Lung (tissue), 12 donors: Measurements from ENCODE around the gene PARVA. TPM values are rescaled to one million over a fixed set of nuclear protein-coding genes. Genes with fewer than 3 reads are reported as not detected.

Experiments
- ATAC-seq: fragments of 200-7000 bp; cut with Tn5 transposase; one replicate; pipeline ENCODE4 v1.9.1; 2020; ENCODE audit warnings: moderate number of reproducible peaks; ENCODE audit not compliant: insufficient read depth, low FRiP score
- DNase-seq, 3 donors: peaks; one replicate each; pipeline ENCODE4 v3.0.0-alpha.2; 2013 to 2017
- H3K27ac ChIP-seq, 2 donors: one replicate each; pipeline ENCODE4 v1.5.1; 2013; ENCODE audit warnings: mild to moderate bottlenecking in 2 of 2, moderate library complexity in 2 of 2, control low read depth in 1 of 2, inconsistent platforms in 1 of 2, low read depth in 1 of 2, low read length in 1 of 2
- H3K27me3 ChIP-seq, 3 donors: one replicate each; pipeline ENCODE4 v1.5.1; 2013; ENCODE audit warnings: low read length in 2 of 3; ENCODE audit not compliant: control insufficient read depth in 3 of 3, insufficient read depth in 3 of 3
- H3K36me3 ChIP-seq, 4 donors: one replicate each; pipeline ENCODE4 v1.5.1; 2013; ENCODE audit warnings: low read length in 4 of 4, mild to moderate bottlenecking in 1 of 4, moderate library complexity in 1 of 4; ENCODE audit not compliant: control insufficient read depth in 4 of 4, insufficient read depth in 4 of 4
- H3K4me1 ChIP-seq, 5 donors: one replicate each; pipeline ENCODE4 v1.5.1; 2013; ENCODE audit warnings: low read length in 5 of 5, mild to moderate bottlenecking in 2 of 5, moderate library complexity in 1 of 5; ENCODE audit not compliant: control insufficient read depth in 5 of 5, insufficient read depth in 5 of 5
- H3K4me3 ChIP-seq: one replicate; pipeline ENCODE4 v1.5.1; 2013; ENCODE audit warnings: mild to moderate bottlenecking, control low read depth, moderate library complexity
- H3K9ac ChIP-seq, 2 donors: one replicate each; pipeline ENCODE4 v1.5.1; 2013; ENCODE audit warnings: low read length in 2 of 2, control low read depth in 1 of 2; ENCODE audit not compliant: insufficient read depth in 1 of 2
- H3K9me3 ChIP-seq, 4 donors: one replicate each; pipeline ENCODE4 v1.5.1; 2013; ENCODE audit warnings: low read length in 3 of 4, mild to moderate bottlenecking in 1 of 4, moderate library complexity in 1 of 4; ENCODE audit not compliant: control insufficient read depth in 4 of 4, insufficient read depth in 3 of 4
- CTCF ChIP-seq: IDR thresholded peaks from 2 replicates; pipeline ENCODE4 v1.5.1; 2012; ENCODE audit warnings: mild to moderate bottlenecking; ENCODE audit errors: control extremely low read depth, extremely low read depth
- WGBS, 2 donors: extraction: QIAGEN DNeasy Blood & Tissue Kit; methylation state at CpG; one replicate each; pipeline ENCODE4 v1.1.7; 2013; 5-methylcytosine and 5-hydroxymethylcytosine counted together
- polyA plus RNA-seq, 2 donors: library from polyadenylated mRNA; stranded (reverse); fragments of 200-250 nt; gene quantifications; one replicate each; pipeline ENCODE4 v1.2.1, GENCODE V29; 2013
- total RNA-seq, 2 donors: library from RNA; depleted of rRNA in 1 of 2; stranded (reverse); fragments of >200 nt in 1 of 2; gene quantifications; one replicate each; pipeline ENCODE4 v1.2.1, GENCODE V29; 2014 to 2021
- donor health status: control.
- donor health status: control.
- donor health status: Bipolar disorder and iron deficiency.
- donor health status: healthy.
- donor health status: DM: yes; HTN: yes; CAD: no.

Gene PARVA
- total and polyA plus RNA-seq, 4 donors: 19.9 to 71.6 (median 36.2) TPM

GRCh38 chr11:12382451-12382850, 5.1 kb downstream of the PARVA start:
- ATAC-seq (no peak), DNase-seq (no peak)
- 83 to 86% methylated on average over 1 of the region's 1 CpG for WGBS, 2 donors
- Histone ChIP-seq H3K27me3 (no peaks in the 10 kb centered on the region), H3K9me3 (no peaks in the 10 kb centered on the region), H3K36me3 (peaks cover 0 to 5% (median 0%) of the 10 kb centered on the region in 4 donors), H3K4me3 (no peak overlapping the region), H3K27ac (no peak overlapping the region), H3K9ac (no peak overlapping the region), H3K4me1 (peaks cover 0 to 34% (median 7%) of the 10 kb centered on the region in 5 donors)
- no peak for TF ChIP-seq CTCF

GRCh38 chr11:12386309-12386708, 8.9 kb downstream of the PARVA start:
- Histone ChIP-seq H3K36me3 (peaks cover 0 to 5% (median 0%) of the 10 kb centered on the region in 4 donors), H3K9me3 (no peaks in the 10 kb centered on the region), H3K9ac (no peak overlapping the region), H3K27ac (no peak overlapping the region), H3K4me3 (no peak overlapping the region), H3K27me3 (no peaks in the 10 kb centered on the region), H3K4me1 (peaks cover under 1 to 37% (median 22%) of the 10 kb centered on the region in 5 donors)
- ATAC-seq (no peak), DNase-seq (no peak)
- TF ChIP-seq CTCF: no peak
- WGBS, 2 donors: 89 to 97% methylated on average over 1 of the region's 1 CpG

- no peak for TF ChIP-seq CTCF
- H3K4me3 ChIP-seq: no peak overlapping the region
- peaks cover 4 to 41% (median 22%) of the 10 kb centered on the region in 5 donors for H3K4me1 ChIP-seq
- no peak overlapping the region for H3K27ac ChIP-seq
- no peak for DNase-seq
- no peaks in the 10 kb centered on the region for H3K27me3 ChIP-seq
- H3K36me3 ChIP-seq: peaks cover 0 to 2% (median 0%) of the 10 kb centered on the region in 4 donors
- no peaks in the 10 kb centered on the region for H3K9me3 ChIP-seq
- H3K9ac ChIP-seq: no peak overlapping the region
- WGBS, 2 donors: 62 to 86% methylated on average over 2 of the region's 2 CpGs
- ATAC-seq: no peak
Observed at GRCh38 chr11:12386745-12387144, 9.4 kb downstream of the PARVA start.

- TF ChIP-seq CTCF: no peak
- peaks cover 0 to under 1% (median 0%) of the 10 kb centered on the region in 4 donors for H3K9me3 ChIP-seq
- no peak overlapping the region for H3K9ac ChIP-seq
- peaks cover 0 to under 1% (median 0%) of the 10 kb centered on the region in 4 donors for H3K36me3 ChIP-seq
- no peak overlapping the region for H3K4me3 ChIP-seq
- ATAC-seq (no peak), DNase-seq (peak in 2 of 3 donors; percentile 40 to 47)
- no peaks in the 10 kb centered on the region for H3K27me3 ChIP-seq
- 89 to 90% methylated on average over 3 of the region's 3 CpGs for WGBS, 2 donors
- H3K27ac ChIP-seq: peak overlapping the region in 1 of 2 donors; percentile 13
- peaks cover 4 to 37% (median 22%) of the 10 kb centered on the region in 5 donors for H3K4me1 ChIP-seq
Observed at GRCh38 chr11:12388173-12388572, 10.8 kb downstream of the PARVA start.
